ACC112 (cell line): ENCODE data around the gene CD101.

Experiments used
- H2AFZ ChIP-seq: fragments of 200-600 bp; sonication (generic); one replicate; pipeline ENCODE4 v1.6.0; 2017; ENCODE audit warnings: antibody characterized with exemption, low read length; ENCODE audit not compliant: unreplicated experiment
- H3K27ac ChIP-seq: fragments of 200-600 bp; sonication (generic); 2 replicates; pipeline ENCODE4 v1.5.1; 2014; ENCODE audit warnings: low read depth, mild to moderate bottlenecking, antibody characterized with exemption, low read length, moderate library complexity
- H3K27me3 ChIP-seq: fragments of 200-600 bp; sonication (generic); 2 replicates; pipeline ENCODE4 v1.6.1; 2014; ENCODE audit warnings: mild to moderate bottlenecking, antibody characterized with exemption, low read length, moderate library complexity, mixed read lengths; ENCODE audit not compliant: insufficient read depth
- H3K36me3 ChIP-seq: fragments of 200-600 bp; sonication (generic); 2 replicates; pipeline ENCODE4 v1.6.1; 2016; ENCODE audit warnings: mild to moderate bottlenecking, antibody characterized with exemption, low read length, moderate library complexity, mixed read lengths; ENCODE audit not compliant: insufficient read depth
- H3K4me1 ChIP-seq: fragments of 200-600 bp; sonication (generic); one replicate; pipeline ENCODE4 v1.6.1; 2016; ENCODE audit warnings: low read length, mixed read lengths; ENCODE audit not compliant: insufficient read depth, unreplicated experiment, control insufficient read depth
- H3K4me3 ChIP-seq: fragments of 200-600 bp; sonication (generic); 2 replicates; pipeline ENCODE4 v1.5.1; 2014; ENCODE audit warnings: mild to moderate bottlenecking, low read depth, low read length
- H3K79me2 ChIP-seq: fragments of 200-600 bp; sonication (generic); one replicate; pipeline ENCODE4 v1.6.0; 2016; ENCODE audit warnings: low read length; ENCODE audit not compliant: control insufficient read depth, unreplicated experiment, insufficient read depth

The CD101 gene

GRCh38 chr1:117034791-117035290 is 33.3 kb downstream of the CD101 start:
- H3K36me3 ChIP-seq, result no peaks in the 10 kb centered on the region
- H3K4me3 ChIP-seq, result no peak overlapping the region
- H3K27me3 ChIP-seq, result no peaks in the 10 kb centered on the region
- peaks cover 4% of the 10 kb centered on the region for H3K4me1 ChIP-seq
- H2AFZ ChIP-seq, result no peak overlapping the region
- H3K79me2 ChIP-seq, result no peaks in the 10 kb centered on the region
- no peak overlapping the region for H3K27ac ChIP-seq

DNA sequence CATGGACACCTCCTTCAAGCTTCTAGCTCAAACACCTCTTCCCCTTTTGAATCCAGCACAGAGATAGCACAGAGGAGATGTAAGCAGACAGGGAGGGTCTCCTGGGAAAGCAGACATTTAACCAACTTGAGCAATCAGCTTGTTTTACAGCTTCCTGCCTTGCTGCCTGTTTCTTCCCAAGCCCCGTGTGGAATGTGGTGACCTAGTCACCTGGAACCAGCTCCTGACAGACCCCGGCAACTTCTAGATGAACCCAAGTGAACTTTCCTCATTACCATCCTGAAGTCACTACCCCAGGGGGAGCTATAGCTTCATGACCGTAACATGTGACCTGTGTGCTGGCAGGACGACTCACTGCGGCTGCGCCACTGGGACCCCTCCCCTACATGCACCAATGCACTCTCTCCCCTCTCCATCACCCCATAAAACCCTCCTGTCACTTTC is 34.5 kb downstream of the CD101 start:
- Histone ChIP-seq H3K4me3 (no peak overlapping the region), H3K27ac (no peak overlapping the region), H3K36me3 (no peaks in the 10 kb centered on the region), H2AFZ (no peak overlapping the region), H3K4me1 (peaks cover 4% of the 10 kb centered on the region), H3K27me3 (no peaks in the 10 kb centered on the region), H3K79me2 (no peaks in the 10 kb centered on the region)

- Histone ChIP-seq H3K36me3 (no peaks in the 10 kb centered on the region), H2AFZ (no peak overlapping the region), H3K27me3 (no peaks in the 10 kb centered on the region), H3K27ac (no peak overlapping the region), H3K4me1 (peaks cover 4% of the 10 kb centered on the region), H3K4me3 (no peak overlapping the region), H3K79me2 (no peaks in the 10 kb centered on the region)
These were observed 36.2 kb downstream of the CD101 start for GRCh38 chr1:117037802-117038201.

- peaks cover 4% of the 10 kb centered on the region for H3K4me1 ChIP-seq
These were observed 36.7 kb downstream of the CD101 start for GRCh38 chr1:117038236-117038635.

GRCh38 chr1:117044217-117044616 is 42.7 kb downstream of the CD101 start:
- H3K4me3 ChIP-seq, result no peak overlapping the region
- no peak overlapping the region for H2AFZ ChIP-seq
- no peak overlapping the region for H3K27ac ChIP-seq
- no peaks in the 10 kb centered on the region for H3K27me3 ChIP-seq
- no peaks in the 10 kb centered on the region for H3K4me1 ChIP-seq
- H3K36me3 ChIP-seq, result no peaks in the 10 kb centered on the region
- H3K79me2 ChIP-seq, result no peaks in the 10 kb centered on the region

More at GRCh38 chr1:117038236-117038635, 36.7 kb downstream of the CD101 start:
- Histone ChIP-seq H3K4me3 (no peak overlapping the region), H3K27me3 (no peaks in the 10 kb centered on the region), H3K27ac (no peak overlapping the region), H3K79me2 (no peaks in the 10 kb centered on the region), H3K36me3 (no peaks in the 10 kb centered on the region), H2AFZ (no peak overlapping the region)

GRCh38 chr1:117045644-117046043 is 44.1 kb downstream of the CD101 start:
- no peaks in the 10 kb centered on the region for H3K27me3 ChIP-seq
- no peak overlapping the region for H3K4me3 ChIP-seq
- no peaks in the 10 kb centered on the region for H3K79me2 ChIP-seq
- no peak overlapping the region for H2AFZ ChIP-seq
- H3K4me1 ChIP-seq, result no peaks in the 10 kb centered on the region
- H3K36me3 ChIP-seq, result no peaks in the 10 kb centered on the region
- H3K27ac ChIP-seq, result no peak overlapping the region

DNA sequence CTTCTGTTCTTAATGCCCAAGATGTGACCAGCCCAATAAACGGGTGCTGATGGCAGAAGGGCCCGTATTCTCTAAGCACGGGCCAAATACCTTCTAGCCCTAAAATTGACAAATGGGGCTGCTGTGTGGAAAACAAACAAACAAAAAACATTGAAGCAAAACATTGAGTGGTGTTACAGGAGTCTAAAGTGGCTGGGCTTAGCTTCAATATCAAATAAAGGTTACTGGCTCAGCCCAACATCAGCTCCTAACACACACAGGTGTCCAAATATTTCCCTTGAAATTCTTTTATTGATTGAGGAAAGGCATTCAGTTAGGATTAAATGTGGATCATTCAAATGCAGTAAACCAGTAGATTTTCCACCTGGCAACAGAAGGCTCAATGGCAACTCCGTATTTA is 45.2 kb downstream of the CD101 start:
- Histone ChIP-seq H3K4me1 (peaks cover 7% of the 10 kb centered on the region), H3K36me3 (no peaks in the 10 kb centered on the region), H3K27ac (no peak overlapping the region), H3K27me3 (no peaks in the 10 kb centered on the region), H2AFZ (no peak overlapping the region), H3K79me2 (no peaks in the 10 kb centered on the region), H3K4me3 (no peak overlapping the region)

GRCh38 chr1:117047271-117047670 is 45.7 kb downstream of the CD101 start:
- Histone ChIP-seq H3K27ac (no peak overlapping the region), H3K79me2 (no peaks in the 10 kb centered on the region), H3K4me3 (no peak overlapping the region), H3K36me3 (no peaks in the 10 kb centered on the region), H2AFZ (no peak overlapping the region), H3K4me1 (peaks cover 8% of the 10 kb centered on the region), H3K27me3 (no peaks in the 10 kb centered on the region)

DNA sequence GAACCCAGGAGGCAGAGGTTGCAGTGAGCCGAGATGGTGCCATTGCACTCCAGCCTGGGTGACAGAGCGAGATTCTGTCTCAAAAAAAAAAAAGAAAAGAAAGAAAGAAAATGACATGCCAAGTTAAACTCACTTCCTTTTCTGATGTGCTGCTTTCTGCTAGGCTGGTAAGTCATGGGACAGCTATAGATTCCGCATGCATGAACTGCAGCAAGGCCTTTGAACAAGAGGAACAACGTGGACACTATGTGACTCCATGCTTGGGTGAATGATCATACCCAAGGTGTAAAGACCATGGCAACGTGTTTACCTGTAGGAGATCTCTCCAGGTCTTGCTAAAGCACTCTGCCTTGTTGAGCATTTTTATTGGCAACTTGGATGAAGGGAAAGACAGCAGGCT is 48.3 kb downstream of the CD101 start:
- Histone ChIP-seq H2AFZ (no peak overlapping the region), H3K4me1 (peaks cover 8% of the 10 kb centered on the region), H3K36me3 (no peaks in the 10 kb centered on the region), H3K27me3 (no peaks in the 10 kb centered on the region), H3K4me3 (no peak overlapping the region), H3K27ac (no peak overlapping the region), H3K79me2 (no peaks in the 10 kb centered on the region)

- Histone ChIP-seq H3K27me3 (no peaks in the 10 kb centered on the region), H3K36me3 (no peaks in the 10 kb centered on the region), H3K27ac (0 out of 2 replicates have a peak overlapping the region, but pooled peaks have one; percentile 26), H3K79me2 (no peaks in the 10 kb centered on the region), H3K4me3 (no peak overlapping the region; the same call in 1 of the 2 replicates), H3K4me1 (peaks cover 8% of the 10 kb centered on the region), H2AFZ (peak overlapping the region; percentile 67)
These were observed 49.9 kb downstream of the CD101 start for GRCh38 chr1:117051224-117052064.

GRCh38 chr1:117054068-117054467 is 52.5 kb downstream of the CD101 start:
- Histone ChIP-seq H2AFZ (no peak overlapping the region), H3K36me3 (no peaks in the 10 kb centered on the region), H3K4me3 (no peak overlapping the region), H3K4me1 (peaks cover 16% of the 10 kb centered on the region), H3K27ac (no peak overlapping the region), H3K79me2 (no peaks in the 10 kb centered on the region), H3K27me3 (no peaks in the 10 kb centered on the region)
